Peyer's patch (tissue), 4 donors: ENCODE results near the gene LHX1. TPM values are rescaled to one million over a fixed set of nuclear protein-coding genes. Genes with fewer than 3 reads are reported as not detected.
A peak's percentile ranks its signal among the peaks of the same experiment; 100 is the strongest.

Source experiments
- DNase-seq, 3 donors: peaks; one replicate each; pipeline ENCODE4 v3.0.0-alpha.2; 2017 to 2019
- H3K27ac ChIP-seq, 4 donors: fragments of 200-600 bp; sonication (generic); one replicate each; pipeline ENCODE4 v1.5.1; 2016 to 2019
- H3K27me3 ChIP-seq, 2 donors: fragments of 200-600 bp; sonication (generic); one replicate each; pipeline ENCODE4 v1.5.1; 2019
- H3K36me3 ChIP-seq, 3 donors: fragments of 200-600 bp; sonication (generic); one replicate each; pipeline ENCODE4 v1.5.1; 2016 to 2019
- H3K4me1 ChIP-seq, 4 donors: fragments of 200-600 bp; sonication (generic); one replicate each; pipeline ENCODE4 v1.5.1; 2016 to 2019
- H3K4me3 ChIP-seq, 4 donors: fragments of 200-600 bp; sonication (generic); 1 replicate in 3 of 4; 2 replicates in 1 of 4; pipeline ENCODE4 v1.5.1; 2016 to 2019; ENCODE audit warnings: mild to moderate bottlenecking in 1 of 4
- H3K9me3 ChIP-seq, 4 donors: fragments of 200-600 bp; sonication (generic); one replicate each; pipeline ENCODE4 v1.5.1; 2016 to 2019; ENCODE audit warnings: mild to moderate bottlenecking in 1 of 4
- CTCF ChIP-seq, 6 experiments: fragments of 450-650 bp in 4 of 6; fragments of 200-600 bp in 2 of 6; sonication (generic) in 1 of 6; IDR thresholded peaks; one replicate each; pipeline ENCODE4 v1.5.1; 2017 to 2019; ENCODE audit warnings: antibody characterized with exemption in 6 of 6, mild to moderate bottlenecking in 3 of 6, moderate library complexity in 1 of 6
- POLR2A ChIP-seq, 2 donors: fragments of 450-650 bp; IDR thresholded peaks; one replicate each; pipeline ENCODE4 v1.5.1; 2017; ENCODE audit warnings: antibody characterized with exemption in 2 of 2, mild to moderate bottlenecking in 2 of 2, moderate library complexity in 2 of 2
- total RNA-seq, 4 donors: library from RNA; depleted of rRNA; stranded (reverse); fragments of >200 nt; gene quantifications; one replicate each; pipeline ENCODE4 v1.1.0, GENCODE V29; 2016

The LHX1 gene
- total RNA-seq, 4 donors from 2014 or later: not detected

DNA sequence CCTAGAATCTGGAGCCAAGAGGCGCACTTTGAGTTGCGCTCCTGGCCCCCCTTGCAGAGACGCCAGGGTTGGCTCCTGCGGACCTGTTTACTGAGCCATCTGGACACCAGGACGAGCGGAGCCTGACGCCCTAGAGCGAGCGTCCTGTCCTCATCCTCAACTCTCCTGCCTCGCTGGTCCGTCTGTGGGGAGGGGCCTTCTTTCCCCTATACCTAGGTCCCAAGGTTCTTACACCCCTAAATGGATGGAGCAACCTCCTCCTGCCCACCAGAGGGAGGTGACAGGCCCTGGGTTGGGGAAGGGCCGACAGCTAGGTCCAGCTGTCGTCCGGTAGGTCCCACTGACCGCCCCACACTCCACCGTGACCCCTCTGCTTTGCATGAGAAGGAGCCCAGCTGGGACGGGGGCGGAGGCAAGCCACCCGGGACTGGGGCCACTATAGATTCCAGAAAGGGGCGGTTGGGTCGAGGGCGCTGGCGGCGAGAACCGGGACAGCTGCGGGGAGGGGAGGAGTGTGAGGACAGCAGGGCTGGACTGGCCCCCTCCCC is 3.1 kb upstream of the LHX1 start:
- H3K36me3 ChIP-seq: no peaks in the 10 kb centered on the region
- H3K4me3 ChIP-seq: peak overlapping the region in 2 of 4 donors; percentile 12 to 25
- no peak for DNase-seq
- H3K9me3 ChIP-seq: peaks cover 0 to 5% (median 0%) of the 10 kb centered on the region in 4 donors
- TF ChIP-seq POLR2A (IDR thresholded peaks at IDR 0.05) (no peak), CTCF (IDR thresholded peaks at IDR 0.05) (no peak)
- H3K27me3 ChIP-seq: peaks cover 5 to 93% of the 10 kb centered on the region in 2 donors
- no peak overlapping the region for H3K27ac ChIP-seq
- H3K4me1 ChIP-seq: peaks cover 7 to 72% (median 38%) of the 10 kb centered on the region in 4 donors

DNA sequence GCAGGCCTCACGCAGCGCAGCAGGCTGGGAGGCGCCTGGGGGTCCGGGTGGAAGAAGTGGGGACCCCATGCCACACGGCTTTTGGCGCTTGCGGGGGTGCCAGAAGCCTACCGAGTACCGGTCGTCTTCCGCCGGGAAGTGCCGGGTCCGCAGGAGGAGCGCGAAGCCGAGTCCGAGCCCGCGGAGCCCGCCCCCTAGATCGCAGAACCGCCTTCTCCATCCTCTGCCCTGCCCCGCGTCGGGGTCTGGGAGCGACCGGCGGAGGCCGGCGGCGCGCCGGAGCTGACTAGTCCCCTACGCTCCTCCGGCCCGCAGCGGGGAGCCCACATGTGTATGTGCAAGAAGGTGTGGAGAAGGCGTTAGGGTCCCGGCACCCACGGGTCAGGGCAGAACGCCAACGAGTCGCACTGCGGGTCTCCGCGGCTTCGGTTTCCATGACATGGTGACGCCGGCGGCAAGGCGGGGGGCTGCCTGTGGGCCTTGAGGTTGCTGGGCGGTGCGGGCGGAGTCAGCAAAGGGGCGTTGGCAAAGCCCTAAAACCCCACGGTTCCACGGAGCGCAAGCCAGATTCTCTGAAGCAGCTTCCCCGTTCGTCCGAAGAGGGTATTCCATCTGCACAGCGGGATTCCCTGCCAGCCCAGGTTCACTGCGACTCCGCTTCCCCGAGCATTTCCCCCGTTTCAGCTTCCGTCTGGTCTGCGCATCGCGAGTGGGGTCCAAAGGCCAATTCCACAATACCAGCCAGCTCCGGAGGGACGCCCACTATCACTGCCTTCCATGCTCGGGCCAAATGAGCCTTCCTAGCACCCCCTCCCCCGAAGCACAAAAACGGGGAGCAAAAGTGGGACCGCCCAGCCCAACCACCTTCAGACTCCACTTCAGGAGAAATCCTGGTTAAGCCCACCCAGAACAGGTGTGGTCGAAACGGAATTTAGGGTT is 2.3 kb upstream of the LHX1 start:
- no peaks in the 10 kb centered on the region for H3K36me3 ChIP-seq
- peaks cover 5 to 95% of the 10 kb centered on the region in 2 donors for H3K27me3 ChIP-seq
- H3K27ac ChIP-seq: no peak overlapping the region
- TF ChIP-seq CTCF (IDR thresholded peaks at IDR 0.05) (no peak), POLR2A (IDR thresholded peaks at IDR 0.05) (no peak)
- H3K4me3 ChIP-seq: peak overlapping the region in 3 of 4 donors; percentile 12 to 25 (median 20)
- DNase-seq: no peak
- H3K4me1 ChIP-seq: peaks cover 7 to 72% (median 38%) of the 10 kb centered on the region in 4 donors
- H3K9me3 ChIP-seq: peaks cover 0 to 10% (median 0%) of the 10 kb centered on the region in 4 donors

- Histone ChIP-seq H3K27ac (no peak overlapping the region), H3K27me3 (peaks cover 5 to 95% of the 10 kb centered on the region in 2 donors), H3K4me1 (peaks cover 7 to 72% (median 38%) of the 10 kb centered on the region in 4 donors), H3K36me3 (no peaks in the 10 kb centered on the region), H3K9me3 (peaks cover 0 to 10% (median 0%) of the 10 kb centered on the region in 4 donors), H3K4me3 (peak overlapping the region in 3 of 4 donors; percentile 13 to 36 (median 32))
- DNase-seq: peak in 1 of 3 donors; percentile 59
- no peak for TF ChIP-seq POLR2A (IDR thresholded peaks at IDR 0.05)
- TF ChIP-seq CTCF (IDR thresholded peaks at IDR 0.05): no peak
Measured at GRCh38 chr17:36935671-36936454, 1.4 kb upstream of the LHX1 start.

GRCh38 chr17:36936455-36937000 is 747 bp upstream of the LHX1 start:
- TF ChIP-seq CTCF (IDR thresholded peaks at IDR 0.05) (no peak), POLR2A (IDR thresholded peaks at IDR 0.05) (no peak)
- Histone ChIP-seq H3K27me3 (peaks cover 5 to 95% of the 10 kb centered on the region in 2 donors), H3K9me3 (peaks cover 0 to 10% (median 0%) of the 10 kb centered on the region in 4 donors), H3K36me3 (no peaks in the 10 kb centered on the region), H3K4me1 (peaks cover 7 to 71% (median 38%) of the 10 kb centered on the region in 4 donors), H3K27ac (no peak overlapping the region), H3K4me3 (peak overlapping the region in 3 of 4 donors; percentile 13 to 36 (median 32))
- DNase-seq: no peak
